MM.1S (cell line): Measurements from ENCODE around the gene PAMR1.

ENCODE experiments used
- DNase-seq: peaks from one replicate; pipeline ENCODE4 v3.0.0-alpha.2; 2015
- H2AFZ ChIP-seq: fragments of 300-600 bp; sonication (generic); 2 replicates; pipeline ENCODE4 v1.6.0; 2016; ENCODE audit warnings: antibody characterized with exemption, low read length
- H3F3A ChIP-seq: fragments of 300-600 bp; sonication (generic); 2 replicates; pipeline ENCODE4 v1.6.1; 2016; ENCODE audit warnings: mild to moderate bottlenecking, antibody characterized with exemption, low read length, moderate library complexity, mixed read lengths; ENCODE audit not compliant: insufficient read depth
- H3K27ac ChIP-seq: fragments of 300-600 bp; sonication (generic); 2 replicates; pipeline ENCODE4 v1.5.1; 2016; ENCODE audit warnings: mild to moderate bottlenecking, low read length
- H3K27me3 ChIP-seq: fragments of 300-600 bp; sonication (generic); replicated peaks from 2 replicates; pipeline ENCODE4 v1.6.0; 2016; ENCODE audit warnings: low read length; ENCODE audit not compliant: insufficient read depth
- H3K36me3 ChIP-seq: fragments of 300-600 bp; sonication (generic); replicated peaks from 2 replicates; pipeline ENCODE4 v1.6.1; 2016; ENCODE audit warnings: mild to moderate bottlenecking, low read length, mixed read lengths; ENCODE audit not compliant: insufficient read depth
- H3K4me1 ChIP-seq: fragments of 300-600 bp; sonication (generic); 2 replicates; pipeline ENCODE4 v1.6.1; 2016; ENCODE audit warnings: low read length, mixed read lengths
- H3K4me2 ChIP-seq: fragments of 300-600 bp; sonication (generic); 2 replicates; pipeline ENCODE4 v1.6.0; 2016; ENCODE audit warnings: low read depth, low read length
- H3K4me3 ChIP-seq: fragments of 300-600 bp; sonication (generic); 2 replicates; pipeline ENCODE4 v1.5.1; 2016; ENCODE audit warnings: low read length, mixed read lengths
- H3K79me2 ChIP-seq: fragments of 300-600 bp; sonication (generic); 2 replicates; pipeline ENCODE4 v1.6.1; 2016; ENCODE audit warnings: mixed run types, low read length, mixed read lengths
- H3K9ac ChIP-seq: fragments of 300-600 bp; sonication (generic); 2 replicates; pipeline ENCODE4 v1.6.1; 2016; ENCODE audit warnings: low read length, mixed read lengths
- H3K9me2 ChIP-seq: fragments of 300-600 bp; sonication (generic); replicated peaks from 2 replicates; pipeline ENCODE4 v1.6.1; 2016; ENCODE audit warnings: mild to moderate bottlenecking, low read length, mixed read lengths; ENCODE audit not compliant: insufficient read depth
- H3K9me3 ChIP-seq: fragments of 300-600 bp; sonication (generic); replicated peaks from 2 replicates; pipeline ENCODE4 v1.6.1; 2016; ENCODE audit warnings: mild to moderate bottlenecking, low read length, mixed read lengths; ENCODE audit not compliant: insufficient read depth
- H4K20me1 ChIP-seq: fragments of 300-600 bp; sonication (generic); 2 replicates; pipeline ENCODE4 v1.6.1; 2016; ENCODE audit warnings: mild to moderate bottlenecking, low read length, moderate library complexity, mixed read lengths; ENCODE audit not compliant: insufficient read depth
- CTCF ChIP-seq: fragments of 300-600 bp; sonication (generic); IDR thresholded peaks from 2 replicates; pipeline ENCODE4 v1.5.1; 2016; ENCODE audit warnings: antibody characterized with exemption, low read length, mixed read lengths
- EZH2 ChIP-seq: fragments of 300-600 bp; sonication (generic); optimal IDR thresholded peaks from 2 replicates; pipeline ENCODE3; 2017; ENCODE audit warnings: low read depth, mild to moderate bottlenecking, antibody characterized with exemption, low read length, mixed read lengths
- EZH2phosphoT487 ChIP-seq: fragments of 300-600 bp; sonication (generic); IDR thresholded peaks from 2 replicates; pipeline ENCODE4 v1.6.1; 2018; ENCODE audit warnings: antibody characterized with exemption, low read length

PAMR1 gene

GRCh38 chr11:35494957-35495490 lies 30.4 kb downstream of the PAMR1 start:
- Histone ChIP-seq H3K27ac (no peak overlapping the region), H3K27me3 (no peaks in the 10 kb centered on the region), H3K9ac (no peak overlapping the region), H3K79me2 (no peaks in the 10 kb centered on the region), H3F3A (no peaks in the 10 kb centered on the region), H4K20me1 (no peaks in the 10 kb centered on the region), H3K4me3 (no peak overlapping the region), H3K36me3 (no peaks in the 10 kb centered on the region), H2AFZ (no peak overlapping the region), H3K4me1 (no peaks in the 10 kb centered on the region), H3K4me2 (no peak overlapping the region), H3K9me3 (no peaks in the 10 kb centered on the region), H3K9me2 (no peaks in the 10 kb centered on the region)
- TF ChIP-seq EZH2phosphoT487 (no peak), CTCF (no peak)
- no peak for DNase-seq

- DNase-seq = no peak
- Histone ChIP-seq H3K4me3 (no peak overlapping the region), H3K27me3 (no peaks in the 10 kb centered on the region), H3K9me2 (no peaks in the 10 kb centered on the region), H3K9ac (no peak overlapping the region), H3K4me1 (no peaks in the 10 kb centered on the region), H3K36me3 (no peaks in the 10 kb centered on the region), H3F3A (no peaks in the 10 kb centered on the region), H3K4me2 (no peak overlapping the region), H3K27ac (no peak overlapping the region), H3K9me3 (no peaks in the 10 kb centered on the region), H4K20me1 (no peaks in the 10 kb centered on the region), H3K79me2 (no peaks in the 10 kb centered on the region), H2AFZ (no peak overlapping the region)
- TF ChIP-seq EZH2 (no peak), CTCF (no peak)
Observed at GRCh38 chr11:35491231-35491871, 34.1 kb downstream of the PAMR1 start.

- Histone ChIP-seq H3K4me1 (no peaks in the 10 kb centered on the region), H3F3A (no peaks in the 10 kb centered on the region), H3K9me3 (no peaks in the 10 kb centered on the region), H3K36me3 (no peaks in the 10 kb centered on the region), H3K27me3 (no peaks in the 10 kb centered on the region), H4K20me1 (no peaks in the 10 kb centered on the region), H3K4me2 (no peak overlapping the region), H3K4me3 (no peak overlapping the region), H2AFZ (no peak overlapping the region), H3K9me2 (no peaks in the 10 kb centered on the region), H3K27ac (no peak overlapping the region), H3K79me2 (no peaks in the 10 kb centered on the region), H3K9ac (no peak overlapping the region)
- no peak for TF ChIP-seq EZH2
- TF ChIP-seq CTCF = no peak
- no peak for TF ChIP-seq EZH2phosphoT487
- no peak for DNase-seq
Observed at GRCh38 chr11:35488117-35488516, 37.3 kb downstream of the PAMR1 start.
